Activated CD4-positive, alpha-beta T cell treated with anti-CD3 and anti-CD28 coated beads for 4 hours (primary cell): ENCODE results near the gene OSBPL6.

ENCODE experiments used
- DNase-seq, 2 donors: peaks; one replicate each; pipeline ENCODE4 v3.0.0-alpha.2; 2020

OSBPL6 gene

GRCh38 chr2:178277741-178278197 lies 83.5 kb downstream of the OSBPL6 start:
- DNase-seq, result no peak

DNA sequence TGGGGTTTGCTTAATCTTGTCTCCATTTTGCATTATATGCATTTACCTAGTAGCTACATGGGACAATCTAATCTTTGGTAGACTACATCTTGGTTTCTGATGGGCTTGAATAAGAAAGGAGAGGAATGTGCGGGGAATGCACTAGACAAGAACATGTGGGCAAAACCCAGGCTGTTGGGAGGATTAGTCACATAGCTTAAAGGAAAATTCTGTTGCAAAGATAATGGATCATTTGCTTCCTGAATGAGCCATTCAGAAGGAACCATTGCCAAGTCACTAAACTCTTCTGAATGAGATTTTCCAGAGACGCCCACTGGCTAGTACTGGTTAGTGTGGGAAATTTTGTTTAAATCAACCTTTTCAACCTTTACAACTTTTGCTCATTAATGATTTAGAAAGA lies 84.8 kb downstream of the OSBPL6 start:
- no peak for DNase-seq

- DNase-seq, result no peak
These were observed 85.3 kb downstream of the OSBPL6 start for GRCh38 chr2:178279636-178280035.

DNA sequence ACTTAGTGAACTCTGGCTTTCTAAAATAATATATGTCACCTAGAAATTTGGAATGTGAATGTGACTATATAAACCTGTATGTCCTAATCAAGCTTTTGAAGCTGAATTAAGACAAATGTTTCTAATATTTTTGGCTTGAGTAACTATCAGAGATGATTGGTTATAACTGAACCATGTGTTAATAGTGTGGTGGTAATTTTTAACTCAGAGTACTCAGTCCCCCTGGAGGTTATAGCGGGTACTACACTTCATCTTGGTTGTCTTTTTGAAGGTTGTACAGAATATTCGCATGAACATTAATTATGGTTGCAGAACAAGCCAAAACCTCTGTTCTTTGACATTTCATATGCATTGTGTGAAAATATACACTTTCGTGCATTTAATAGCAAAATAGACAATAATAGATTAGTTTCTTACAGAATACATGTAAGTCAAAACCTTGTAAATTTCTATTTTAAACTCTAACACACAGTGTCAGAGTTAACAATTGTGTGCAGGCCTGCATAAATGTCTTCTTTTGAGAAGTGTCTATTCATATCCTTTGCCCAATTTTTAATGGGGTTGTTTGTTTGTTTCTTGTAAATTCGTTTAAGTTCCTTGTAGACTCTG lies 86.0 kb downstream of the OSBPL6 start:
- DNase-seq, result peak; percentile 4 to 46

DNA sequence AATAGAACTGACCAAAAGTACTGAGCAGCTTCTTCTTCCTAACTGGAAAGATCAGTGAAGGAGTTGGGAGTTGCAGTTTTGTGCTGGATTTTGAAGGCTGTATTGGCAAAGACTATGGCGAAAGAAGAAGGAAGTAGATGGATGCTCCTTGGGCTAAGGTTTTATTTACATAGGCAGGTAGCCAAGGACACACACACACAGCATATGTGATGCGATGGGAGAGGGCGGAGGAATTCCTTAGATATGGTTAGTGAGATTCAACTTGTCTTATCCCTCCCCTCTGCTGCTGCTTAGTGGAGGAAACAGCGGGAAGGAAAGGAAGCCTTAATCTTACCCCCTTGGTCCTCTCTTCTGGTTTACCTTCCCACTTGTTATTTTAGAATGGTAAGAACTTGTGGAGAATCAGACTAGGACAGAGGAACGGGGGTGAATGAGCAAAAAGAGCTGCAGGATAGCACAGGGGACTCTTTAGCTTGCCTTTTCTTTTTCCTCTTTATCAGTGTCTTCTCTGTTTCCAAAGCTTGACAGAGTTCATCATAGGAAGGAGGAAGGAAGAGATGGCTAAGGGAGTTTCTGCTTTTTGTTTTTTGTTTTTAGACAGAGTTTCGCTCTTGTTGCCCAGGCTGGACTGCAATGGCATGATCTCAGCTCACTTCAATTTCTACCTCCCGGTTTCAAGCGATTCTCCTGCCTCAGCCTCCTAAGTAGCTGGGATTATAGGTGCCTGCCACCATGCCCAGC lies 87.9 kb downstream of the OSBPL6 start:
- no peak for DNase-seq

DNA sequence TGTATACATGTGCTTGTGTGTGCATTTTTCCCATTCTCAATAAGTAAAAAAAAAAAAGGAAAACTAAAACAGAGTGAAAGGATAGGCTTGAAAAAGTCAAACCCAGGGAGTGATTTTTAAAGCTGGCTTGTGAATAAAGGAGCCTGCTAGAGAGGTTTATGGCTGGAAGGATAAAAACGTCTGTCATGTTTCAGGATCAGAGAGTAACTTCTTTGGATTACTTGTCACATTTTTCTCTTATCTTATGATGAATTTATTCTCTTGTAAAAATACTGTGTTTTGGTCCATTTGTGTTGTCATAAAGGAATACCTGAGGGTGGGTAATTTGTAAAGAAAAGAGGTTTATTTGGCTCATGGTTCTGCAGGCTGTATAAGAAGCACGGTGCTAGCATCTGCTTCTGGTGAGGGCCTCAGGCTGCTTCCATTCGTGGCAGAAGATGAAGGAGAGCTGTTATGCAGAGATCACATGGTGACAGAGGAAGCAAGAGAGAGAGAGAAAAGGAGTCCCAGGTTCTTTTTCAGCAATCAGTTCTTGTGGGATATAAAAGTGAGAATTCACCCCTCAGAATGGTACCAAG lies 89.1 kb downstream of the OSBPL6 start:
- DNase-seq, result no peak

GRCh38 chr2:178284613-178285286 lies 90.4 kb downstream of the OSBPL6 start:
- no peak for DNase-seq

DNA sequence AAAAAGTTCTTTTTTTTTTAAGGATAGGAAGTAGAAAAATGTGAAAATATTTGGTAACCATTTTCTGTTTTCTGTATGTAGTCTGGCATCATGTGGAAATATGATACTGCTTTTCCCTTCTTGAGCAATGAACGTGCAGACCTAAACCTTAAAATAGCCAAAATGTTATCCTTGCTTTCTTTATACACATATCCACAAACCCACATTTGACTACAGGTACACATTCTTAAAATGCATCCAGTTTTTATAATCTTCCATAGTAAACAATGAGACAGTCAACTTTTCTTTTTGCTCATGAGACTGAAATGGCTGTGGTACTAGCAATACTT lies 90.9 kb downstream of the OSBPL6 start:
- no peak for DNase-seq

DNA sequence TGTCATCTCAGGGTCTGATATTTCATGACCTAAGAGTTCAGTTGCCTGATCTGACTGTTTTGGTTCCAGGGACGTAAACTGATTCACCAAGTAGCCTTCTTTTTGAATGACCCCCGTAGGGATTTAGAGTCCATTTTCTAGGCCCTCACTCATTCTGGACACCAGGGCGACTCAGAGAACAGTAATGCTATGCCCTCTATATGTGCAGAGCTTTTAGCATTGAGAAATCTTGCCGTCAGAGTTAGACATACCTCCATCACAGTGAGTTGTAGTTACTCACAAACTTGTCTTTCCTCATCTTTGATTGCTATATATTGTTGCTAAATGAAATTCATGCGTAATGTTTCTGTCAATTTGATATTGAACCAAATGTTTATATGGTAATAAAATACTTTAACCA lies 92.3 kb downstream of the OSBPL6 start:
- no peak for DNase-seq

- no peak for DNase-seq
These were observed 93.5 kb downstream of the OSBPL6 start for GRCh38 chr2:178287652-178288344.

DNA sequence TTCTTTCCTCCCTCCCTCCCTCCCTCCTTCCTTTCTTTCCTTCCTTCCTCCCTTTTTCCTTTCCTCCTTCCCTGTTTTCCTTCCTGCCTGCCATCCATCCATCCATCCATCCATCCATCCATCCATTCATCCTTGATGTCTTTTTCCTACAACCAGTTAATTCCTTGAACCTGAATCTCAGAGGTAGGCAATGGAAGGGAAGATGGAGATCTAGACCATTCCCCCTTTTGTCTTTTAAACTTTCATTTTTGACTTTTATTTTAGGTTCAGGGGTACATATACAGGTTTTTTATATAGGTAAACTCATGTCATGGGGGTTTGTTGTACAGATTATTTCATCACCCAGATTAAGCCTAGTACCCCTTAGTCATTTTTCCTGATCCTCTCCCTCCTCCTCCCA lies 97.4 kb downstream of the OSBPL6 start:
- no peak for DNase-seq

DNA sequence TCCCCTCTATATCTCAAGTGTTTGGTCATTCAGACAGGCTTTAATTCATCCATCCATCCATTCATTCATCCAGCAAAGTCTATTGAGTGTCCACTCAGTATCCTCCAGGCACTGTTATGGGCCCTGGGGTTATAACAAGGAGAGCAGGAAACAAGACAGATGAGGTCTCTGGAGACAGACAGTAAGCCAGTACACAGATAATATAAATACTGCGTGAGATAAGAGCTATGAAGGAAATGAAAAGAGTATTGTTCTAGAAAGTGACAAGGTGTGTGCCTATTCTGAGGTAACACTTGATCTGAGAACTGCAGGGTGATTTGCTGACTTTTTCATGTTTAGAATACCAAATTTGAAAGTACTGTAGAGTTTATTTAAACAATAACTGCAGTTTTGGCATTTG lies 98.3 kb downstream of the OSBPL6 start:
- no peak for DNase-seq

- no peak for DNase-seq
These were observed 100.8 kb downstream of the OSBPL6 start for GRCh38 chr2:178295115-178295514.

- no peak for DNase-seq
These were observed 101.6 kb downstream of the OSBPL6 start for GRCh38 chr2:178295906-178296305.

DNA sequence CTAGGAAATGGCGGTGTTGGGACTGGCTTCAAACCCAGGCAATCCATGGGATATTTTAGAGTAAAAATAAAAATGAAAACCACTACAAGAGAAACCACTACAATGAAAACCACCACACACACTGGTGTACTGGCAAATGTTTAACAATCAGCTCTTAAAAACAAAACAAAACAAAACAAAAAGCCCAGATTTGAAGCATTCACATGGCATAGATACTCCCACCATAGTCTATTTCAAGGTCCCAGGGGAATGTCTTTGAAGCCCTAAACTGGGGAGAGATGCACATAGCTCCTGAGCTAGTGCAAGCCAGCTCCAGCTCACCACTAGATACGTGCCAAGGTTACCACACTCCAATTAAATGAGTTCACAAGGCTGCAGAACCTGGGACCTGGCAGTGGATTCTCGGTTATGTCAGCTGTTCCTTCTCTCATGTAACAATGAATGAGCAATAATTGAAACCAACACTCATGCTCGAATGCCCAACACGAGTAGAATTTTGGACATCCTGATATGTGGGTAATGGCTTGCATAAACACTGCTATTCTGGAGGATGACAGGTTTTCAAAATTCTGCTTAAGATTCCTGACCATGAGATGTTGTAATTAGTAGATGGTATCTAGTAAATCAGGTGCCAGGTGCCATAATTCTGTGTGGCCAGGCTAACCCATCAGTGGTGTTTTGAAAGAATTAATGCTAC lies 102.2 kb downstream of the OSBPL6 start:
- no peak for DNase-seq

GRCh38 chr2:178297091-178297411 lies 102.7 kb downstream of the OSBPL6 start:
- DNase-seq, result no peak

GRCh38 chr2:178298785-178299212 lies 104.5 kb downstream of the OSBPL6 start:
- DNase-seq, result no peak

DNA sequence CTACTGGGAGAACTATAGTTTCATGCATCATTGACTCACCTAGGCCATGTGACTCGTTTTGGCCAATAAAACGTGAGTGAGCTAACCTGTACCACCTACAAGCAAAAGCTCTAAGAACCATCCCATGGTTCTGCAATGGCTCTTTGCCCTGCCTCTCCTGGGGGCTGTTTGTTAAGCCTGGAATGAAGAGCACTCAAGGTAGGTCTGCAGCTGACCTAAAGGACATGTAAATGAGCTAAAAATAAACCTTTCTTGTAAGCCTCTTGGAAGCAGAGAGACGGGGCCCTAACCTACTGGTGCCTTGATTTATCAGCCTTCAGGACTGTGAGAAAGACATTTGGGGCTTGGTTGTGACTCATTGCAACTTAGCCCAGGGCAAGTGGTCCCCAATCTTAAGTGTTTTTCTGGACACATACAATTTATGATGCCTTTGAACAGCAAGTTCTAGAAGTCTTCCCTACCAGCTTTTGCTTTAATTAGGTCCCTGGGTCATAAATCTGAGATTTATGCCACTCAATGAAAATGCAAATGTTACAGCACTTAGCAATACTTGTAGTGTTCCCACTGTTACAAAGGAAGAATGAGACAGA lies 107.4 kb downstream of the OSBPL6 start:
- DNase-seq, result no peak

DNA sequence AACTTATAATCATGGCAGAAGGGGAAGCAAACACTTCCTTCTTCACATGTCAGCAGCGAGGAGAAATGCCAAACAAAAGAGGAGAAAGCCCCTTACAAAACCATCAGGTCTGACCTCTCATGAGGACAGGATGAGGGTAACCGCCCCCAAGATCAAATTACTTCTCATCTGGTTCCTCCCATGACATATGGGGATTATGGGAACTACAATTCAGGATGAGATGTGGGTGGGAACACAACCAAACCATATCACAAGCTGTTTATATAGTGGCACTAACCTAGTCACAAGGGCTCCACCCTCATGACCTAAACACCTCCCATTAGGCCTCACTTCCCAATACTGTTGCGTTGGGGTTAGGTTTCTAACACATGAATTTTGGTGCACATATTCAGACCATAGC lies 110.0 kb downstream of the OSBPL6 start:
- no peak for DNase-seq

- peak in 1 of 2 donors; percentile 2 for DNase-seq
These were observed 112.2 kb downstream of the OSBPL6 start for GRCh38 chr2:178306352-178307073.

GRCh38 chr2:178307650-178308049 lies 113.3 kb downstream of the OSBPL6 start:
- DNase-seq, result no peak

DNA sequence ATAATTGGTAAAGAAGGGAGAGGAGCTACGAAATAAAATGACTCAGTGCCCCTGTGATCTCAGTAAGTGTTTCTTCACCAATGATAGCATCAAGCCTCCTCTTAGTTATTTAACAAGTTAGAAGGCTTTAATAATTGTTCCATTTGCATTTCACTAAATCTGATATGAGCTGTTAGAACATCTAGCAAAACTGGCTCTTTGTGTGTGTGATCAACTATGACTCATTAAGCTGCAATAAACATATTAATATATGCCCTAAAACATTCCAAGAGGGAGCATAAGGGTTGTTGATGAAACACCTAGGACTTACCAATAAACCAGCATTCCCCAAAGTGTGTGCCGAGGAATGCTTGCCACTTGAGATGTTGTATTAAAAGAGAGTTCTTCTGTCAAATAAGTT lies 115.2 kb downstream of the OSBPL6 start:
- no peak for DNase-seq
